Measurements from ENCODE around the gene ATRN.

DNA sequence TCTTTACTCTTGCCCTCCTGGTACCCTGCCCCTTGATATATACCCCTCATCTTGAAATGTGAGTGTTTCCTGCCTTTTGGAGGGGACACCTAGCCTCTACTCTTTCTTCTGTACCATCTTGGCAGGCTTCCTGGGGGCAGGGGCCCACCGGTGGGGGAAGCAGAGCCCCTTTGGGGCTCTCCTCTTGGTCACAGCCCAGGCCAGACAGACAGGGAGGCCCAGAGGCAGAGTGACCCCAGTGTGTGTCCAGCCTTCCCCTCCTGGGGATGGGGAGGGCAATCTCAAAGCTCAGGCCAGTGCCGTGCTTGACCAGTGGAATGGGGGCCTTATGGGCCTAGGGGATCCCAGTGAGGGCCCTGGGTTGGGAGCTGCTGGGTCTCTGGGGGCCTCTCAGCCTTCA, 207.4 kb downstream of the ATRN start:
- TF ChIP-seq, protein P1, sequence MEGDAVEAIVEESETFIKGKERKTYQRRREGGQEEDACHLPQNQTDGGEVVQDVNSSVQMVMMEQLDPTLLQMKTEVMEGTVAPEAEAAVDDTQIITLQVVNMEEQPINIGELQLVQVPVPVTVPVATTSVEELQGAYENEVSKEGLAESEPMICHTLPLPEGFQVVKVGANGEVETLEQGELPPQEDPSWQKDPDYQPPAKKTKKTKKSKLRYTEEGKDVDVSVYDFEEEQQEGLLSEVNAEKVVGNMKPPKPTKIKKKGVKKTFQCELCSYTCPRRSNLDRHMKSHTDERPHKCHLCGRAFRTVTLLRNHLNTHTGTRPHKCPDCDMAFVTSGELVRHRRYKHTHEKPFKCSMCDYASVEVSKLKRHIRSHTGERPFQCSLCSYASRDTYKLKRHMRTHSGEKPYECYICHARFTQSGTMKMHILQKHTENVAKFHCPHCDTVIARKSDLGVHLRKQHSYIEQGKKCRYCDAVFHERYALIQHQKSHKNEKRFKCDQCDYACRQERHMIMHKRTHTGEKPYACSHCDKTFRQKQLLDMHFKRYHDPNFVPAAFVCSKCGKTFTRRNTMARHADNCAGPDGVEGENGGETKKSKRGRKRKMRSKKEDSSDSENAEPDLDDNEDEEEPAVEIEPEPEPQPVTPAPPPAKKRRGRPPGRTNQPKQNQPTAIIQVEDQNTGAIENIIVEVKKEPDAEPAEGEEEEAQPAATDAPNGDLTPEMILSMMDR (IDR thresholded peaks at IDR 0.05; ENCODE audit: poor library complexity, severe bottlenecking) = no peak
- no peak for TF ChIP-seq POLR2AphosphoS5 (IDR thresholded peaks at IDR 0.05)
- TF ChIP-seq SMC3 (conservative IDR thresholded peaks at IDR 0.05; ENCODE audit: poor library complexity) = no peak
- no peak for TF ChIP-seq EZH2 (IDR thresholded peaks at IDR 0.05; ENCODE audit: borderline replicate concordance, insufficient read depth, low read length, poor library complexity, severe bottlenecking)
- TF ChIP-seq MXI1 (conservative IDR thresholded peaks at IDR 0.05; ENCODE audit: poor library complexity, severe bottlenecking) = no peak
- TF ChIP-seq EP300 (conservative IDR thresholded peaks at IDR 0.05; ENCODE audit: poor library complexity, severe bottlenecking) = no peak
- TF ChIP-seq, protein P2, sequence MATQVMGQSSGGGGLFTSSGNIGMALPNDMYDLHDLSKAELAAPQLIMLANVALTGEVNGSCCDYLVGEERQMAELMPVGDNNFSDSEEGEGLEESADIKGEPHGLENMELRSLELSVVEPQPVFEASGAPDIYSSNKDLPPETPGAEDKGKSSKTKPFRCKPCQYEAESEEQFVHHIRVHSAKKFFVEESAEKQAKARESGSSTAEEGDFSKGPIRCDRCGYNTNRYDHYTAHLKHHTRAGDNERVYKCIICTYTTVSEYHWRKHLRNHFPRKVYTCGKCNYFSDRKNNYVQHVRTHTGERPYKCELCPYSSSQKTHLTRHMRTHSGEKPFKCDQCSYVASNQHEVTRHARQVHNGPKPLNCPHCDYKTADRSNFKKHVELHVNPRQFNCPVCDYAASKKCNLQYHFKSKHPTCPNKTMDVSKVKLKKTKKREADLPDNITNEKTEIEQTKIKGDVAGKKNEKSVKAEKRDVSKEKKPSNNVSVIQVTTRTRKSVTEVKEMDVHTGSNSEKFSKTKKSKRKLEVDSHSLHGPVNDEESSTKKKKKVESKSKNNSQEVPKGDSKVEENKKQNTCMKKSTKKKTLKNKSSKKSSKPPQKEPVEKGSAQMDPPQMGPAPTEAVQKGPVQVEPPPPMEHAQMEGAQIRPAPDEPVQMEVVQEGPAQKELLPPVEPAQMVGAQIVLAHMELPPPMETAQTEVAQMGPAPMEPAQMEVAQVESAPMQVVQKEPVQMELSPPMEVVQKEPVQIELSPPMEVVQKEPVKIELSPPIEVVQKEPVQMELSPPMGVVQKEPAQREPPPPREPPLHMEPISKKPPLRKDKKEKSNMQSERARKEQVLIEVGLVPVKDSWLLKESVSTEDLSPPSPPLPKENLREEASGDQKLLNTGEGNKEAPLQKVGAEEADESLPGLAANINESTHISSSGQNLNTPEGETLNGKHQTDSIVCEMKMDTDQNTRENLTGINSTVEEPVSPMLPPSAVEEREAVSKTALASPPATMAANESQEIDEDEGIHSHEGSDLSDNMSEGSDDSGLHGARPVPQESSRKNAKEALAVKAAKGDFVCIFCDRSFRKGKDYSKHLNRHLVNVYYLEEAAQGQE (IDR thresholded peaks at IDR 0.05; ENCODE audit: borderline replicate concordance) = no peak
- no peak for TF ChIP-seq RAD21 (conservative IDR thresholded peaks at IDR 0.05)
